GM18907 (cell line): ENCODE data around the gene ALG5.

Source experiments
- ATAC-seq: cut with Tn5 transposase; IDR thresholded peaks from one replicate; pipeline ENCODE4 v1.9.1; 2021; ENCODE audit warnings: mild to moderate bottlenecking, moderate library complexity; ENCODE audit not compliant: unreplicated experiment

ALG5 gene

GRCh38 chr13:36915896-36916640, 83.1 kb downstream of the ALG5 start:
- ATAC-seq = no peak

GRCh38 chr13:36915106-36915505, 84.0 kb downstream of the ALG5 start:
- ATAC-seq = no peak

GRCh38 chr13:36914648-36915047, 84.5 kb downstream of the ALG5 start:
- no peak for ATAC-seq

- no peak for ATAC-seq
Observed at GRCh38 chr13:36913463-36913862, 85.7 kb downstream of the ALG5 start.

- ATAC-seq = no peak
Observed at GRCh38 chr13:36912973-36913372, 86.2 kb downstream of the ALG5 start.

- ATAC-seq = no peak
Observed at GRCh38 chr13:36912369-36912768, 86.8 kb downstream of the ALG5 start.

- no peak for ATAC-seq
Observed at GRCh38 chr13:36910545-36910944, 88.6 kb downstream of the ALG5 start.

- no peak for ATAC-seq
Observed at GRCh38 chr13:36907821-36908220, 91.3 kb downstream of the ALG5 start.

- no peak for ATAC-seq
Observed at GRCh38 chr13:36907266-36907665, 91.9 kb downstream of the ALG5 start.

GRCh38 chr13:36905944-36906343, 93.2 kb downstream of the ALG5 start:
- no peak for ATAC-seq

- ATAC-seq = no peak
Observed at GRCh38 chr13:36903925-36904595, 95.1 kb downstream of the ALG5 start.
